GM19099 (cell line): Measurements from ENCODE around the gene TNF.

Experiments
- POLR2A ChIP-seq: IDR thresholded peaks from 3 replicates; pipeline ENCODE4 v1.6.1; 2011; ENCODE audit warnings: low read depth; ENCODE audit not compliant: insufficient read length; ENCODE audit errors: extremely low read depth

Gene TNF

GRCh38 chr6:31576897-31577578 lies 1.7 kb downstream of the TNF start:
- peak; percentile 62 for TF ChIP-seq POLR2A

DNA sequence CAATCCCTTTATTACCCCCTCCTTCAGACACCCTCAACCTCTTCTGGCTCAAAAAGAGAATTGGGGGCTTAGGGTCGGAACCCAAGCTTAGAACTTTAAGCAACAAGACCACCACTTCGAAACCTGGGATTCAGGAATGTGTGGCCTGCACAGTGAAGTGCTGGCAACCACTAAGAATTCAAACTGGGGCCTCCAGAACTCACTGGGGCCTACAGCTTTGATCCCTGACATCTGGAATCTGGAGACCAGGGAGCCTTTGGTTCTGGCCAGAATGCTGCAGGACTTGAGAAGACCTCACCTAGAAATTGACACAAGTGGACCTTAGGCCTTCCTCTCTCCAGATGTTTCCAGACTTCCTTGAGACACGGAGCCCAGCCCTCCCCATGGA lies 2.2 kb downstream of the TNF start:
- TF ChIP-seq POLR2A, result peak; percentile 29

DNA sequence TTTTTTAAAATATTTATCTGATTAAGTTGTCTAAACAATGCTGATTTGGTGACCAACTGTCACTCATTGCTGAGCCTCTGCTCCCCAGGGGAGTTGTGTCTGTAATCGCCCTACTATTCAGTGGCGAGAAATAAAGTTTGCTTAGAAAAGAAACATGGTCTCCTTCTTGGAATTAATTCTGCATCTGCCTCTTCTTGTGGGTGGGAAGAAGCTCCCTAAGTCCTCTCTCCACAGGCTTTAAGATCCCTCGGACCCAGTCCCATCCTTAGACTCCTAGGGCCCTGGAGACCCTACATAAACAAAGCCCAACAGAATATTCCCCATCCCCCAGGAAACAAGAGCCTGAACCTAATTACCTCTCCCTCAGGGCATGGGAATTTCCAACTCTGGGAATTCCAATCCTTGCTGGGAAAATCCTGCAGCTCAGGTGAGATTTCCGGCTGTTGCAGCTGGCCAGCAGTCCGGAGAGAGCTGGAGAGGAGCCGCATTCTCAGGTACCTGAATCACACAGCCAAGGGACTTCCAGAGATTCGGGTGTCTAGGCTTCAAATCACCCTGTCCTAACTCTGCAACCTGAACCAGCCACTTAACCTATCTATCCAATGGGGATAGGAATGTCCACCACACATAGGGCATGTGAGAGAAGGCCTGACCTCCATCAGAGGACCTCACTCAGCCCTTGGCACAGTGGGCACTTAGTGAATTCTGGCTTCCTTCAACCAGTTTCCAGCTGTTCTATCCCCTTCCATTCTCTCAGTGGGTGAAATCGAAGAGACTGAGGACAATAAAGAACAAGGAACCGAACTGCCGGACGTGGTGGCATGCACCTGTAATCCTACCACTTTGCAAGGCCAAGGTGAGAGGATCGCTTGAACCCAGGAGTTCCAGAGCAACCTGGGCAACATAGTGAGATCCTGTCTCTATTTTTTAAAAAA lies 3.1 kb downstream of the TNF start:
- peak; percentile 57 for TF ChIP-seq POLR2A

DNA sequence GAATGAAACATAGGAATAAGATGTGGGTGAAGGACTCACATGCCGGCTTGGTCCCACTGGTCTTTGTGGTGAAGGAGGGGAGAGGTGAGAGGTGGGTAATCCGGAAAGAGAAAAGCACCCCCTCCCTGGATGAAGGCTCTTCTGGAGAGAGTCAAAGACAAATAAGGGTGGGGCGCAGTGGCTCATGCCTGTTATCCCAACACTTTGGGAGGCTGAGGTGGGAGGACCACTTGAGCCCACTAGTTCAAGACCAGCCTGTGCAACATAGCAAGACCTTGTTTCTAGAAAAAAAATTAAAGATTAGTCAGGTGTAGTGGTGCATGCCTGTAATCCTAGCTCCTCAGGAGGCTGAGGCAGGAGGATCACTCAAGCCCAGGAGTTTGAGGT lies 3.7 kb downstream of the TNF start:
- TF ChIP-seq POLR2A, result no peak

GRCh38 chr6:31579546-31580437 lies 4.4 kb downstream of the TNF start:
- peak; percentile 33 for TF ChIP-seq POLR2A

DNA sequence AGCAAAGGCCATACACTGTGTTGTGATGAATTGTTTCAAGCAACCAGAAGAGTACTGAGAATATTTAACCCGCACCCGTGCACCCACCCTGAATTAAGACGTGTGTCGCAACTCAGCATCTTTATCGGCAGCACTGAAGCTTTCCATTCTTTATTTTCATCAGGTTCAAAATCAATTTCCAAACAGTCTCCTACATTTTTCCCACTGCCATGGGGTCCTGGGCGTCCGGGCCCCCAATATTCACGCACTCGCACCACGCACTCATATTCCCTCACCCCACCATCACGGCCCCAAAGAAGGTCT lies 5.0 kb downstream of the TNF start:
- no peak for TF ChIP-seq POLR2A

DNA sequence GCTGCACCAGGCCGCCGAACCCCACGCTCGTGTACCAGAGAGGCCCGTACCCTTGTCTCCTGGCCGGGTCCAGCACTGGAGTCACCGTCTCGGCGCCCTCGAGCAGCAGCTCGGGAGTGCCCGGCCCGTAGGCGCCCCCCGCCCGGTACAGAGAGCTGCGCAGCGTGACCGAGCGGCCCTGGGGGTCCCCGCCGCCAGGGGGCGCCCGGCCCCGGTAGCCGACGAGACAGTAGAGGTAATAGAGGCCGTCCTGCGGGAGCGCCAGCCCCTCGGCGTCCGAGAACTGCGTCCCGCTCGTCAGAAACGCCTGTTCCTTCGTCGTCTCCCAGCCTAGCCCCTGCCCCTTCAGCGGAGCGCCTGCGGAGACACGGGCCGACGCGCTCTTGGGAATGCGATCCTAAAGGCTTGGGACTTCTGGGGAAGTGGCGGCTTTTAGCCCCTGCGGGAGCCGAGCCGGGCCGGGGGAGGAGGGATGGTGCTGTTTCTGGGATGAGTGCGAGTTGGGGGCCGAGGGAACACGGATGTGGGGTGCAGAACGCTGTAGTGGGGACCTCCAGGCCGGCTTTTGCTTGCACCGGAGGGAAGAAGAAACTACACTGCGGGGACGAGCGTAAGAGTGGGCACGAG lies 5.6 kb downstream of the TNF start:
- TF ChIP-seq POLR2A, result peak; percentile 67

- no peak for TF ChIP-seq POLR2A
These were observed 6.3 kb downstream of the TNF start for GRCh38 chr6:31581434-31582229.

DNA sequence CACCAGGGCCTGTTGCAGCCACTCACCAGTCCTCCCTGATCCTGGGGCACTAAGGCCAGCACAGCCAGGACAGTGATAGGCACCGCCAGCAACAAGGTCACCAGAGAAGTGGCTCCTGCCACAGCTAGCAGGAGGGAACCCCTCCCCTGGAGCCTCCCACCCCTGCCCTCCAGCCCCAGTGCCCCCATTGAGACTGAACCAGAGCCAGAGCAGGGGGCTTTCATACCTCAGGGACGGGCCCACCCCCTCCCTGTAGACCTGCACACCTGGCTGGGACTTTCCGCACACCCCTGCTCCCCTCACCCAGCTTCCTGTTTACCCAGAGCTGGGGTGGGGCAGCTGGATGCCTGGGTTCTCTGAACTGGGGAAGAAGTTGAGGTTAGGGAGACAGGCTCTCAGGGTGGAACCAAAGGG lies 6.9 kb downstream of the TNF start, which contains the start of gene LTB:
Gene LTB, minus strand, starts transcription at position 195 of the 414 bp plus-strand sequence. Its CDS starts 7 bp downstream, at position 188.
- TF ChIP-seq POLR2A, result no peak

- TF ChIP-seq POLR2A, result no peak
These were observed 10.1 kb downstream of the TNF start for GRCh38 chr6:31585491-31585890.

DNA sequence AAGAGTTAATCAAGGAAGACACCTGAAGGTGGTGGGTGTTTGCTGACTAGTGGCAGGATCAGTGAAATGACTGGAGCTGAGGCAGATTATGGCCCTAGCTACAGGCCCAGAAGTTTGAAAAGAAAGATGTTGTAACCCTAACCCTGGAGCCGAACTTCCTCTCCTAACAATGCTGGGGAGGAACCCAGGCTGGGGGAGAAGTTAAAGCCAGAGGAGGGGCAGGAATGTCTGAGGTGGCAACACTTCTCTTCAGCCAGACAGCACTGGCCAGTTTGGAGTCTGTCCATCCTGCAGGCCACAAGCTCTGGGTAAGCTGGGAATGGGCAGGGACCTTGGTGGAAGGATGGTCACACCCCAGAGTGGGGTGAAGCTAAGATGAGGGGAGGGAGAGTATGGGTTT lies 10.6 kb downstream of the TNF start, which contains the start of gene LST1:
Gene LST1, plus strand, starts transcription at position 270 of the 400 bp plus-strand sequence. CDS start 1,023 bp downstream, outside the sequence.
- no peak for TF ChIP-seq POLR2A

DNA sequence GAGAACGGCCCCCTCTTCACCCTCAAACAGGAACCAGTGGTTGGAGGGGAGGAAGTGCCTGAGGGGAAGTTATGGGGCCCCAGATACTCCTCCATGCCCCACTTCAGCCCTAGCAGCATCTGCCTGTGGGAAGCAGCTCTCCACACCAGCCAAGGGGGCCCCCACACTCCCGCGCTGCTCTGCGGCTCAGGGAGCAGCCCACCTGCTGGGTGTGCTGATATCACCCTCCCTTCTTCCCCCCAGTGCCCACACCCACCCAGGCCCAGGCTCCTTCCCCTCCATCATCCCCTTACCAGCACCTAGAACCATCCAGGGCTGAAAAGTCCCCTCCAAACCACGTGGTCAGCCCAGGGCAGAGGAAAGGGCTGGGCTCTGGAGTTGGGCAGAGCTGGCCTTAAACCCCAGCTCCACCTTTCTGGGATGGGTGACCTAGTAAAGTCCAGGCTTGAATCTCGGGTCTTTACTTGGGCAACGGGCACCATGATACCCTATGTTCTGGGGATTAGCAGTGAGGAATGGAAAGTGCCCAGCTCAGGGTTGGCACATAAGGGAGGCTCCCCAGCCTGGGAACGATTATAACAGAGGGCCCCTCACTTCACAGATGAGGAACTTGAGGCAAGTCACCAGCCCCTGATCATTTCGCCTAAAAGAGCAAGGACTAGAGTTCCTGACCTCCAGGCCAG lies 11.4 kb downstream of the TNF start:
- peak; percentile 16 for TF ChIP-seq POLR2A
